HG03066 (cell line): ENCODE results near the gene TMEM94.
"Not testable (repeated sequence)": the region's sequence is repeated elsewhere in the genome, so short reads cannot be mapped to it uniquely, and the experiment has no call there.

Experiments
- ATAC-seq: cut with Tn5 transposase; IDR thresholded peaks from one replicate; pipeline ENCODE4 v1.9.1; 2021; ENCODE audit warnings: low read depth; ENCODE audit not compliant: unreplicated experiment

Gene TMEM94

GRCh38 chr17:75456417-75457046 lies at the start of gene TMEM94:
Gene TMEM94, plus strand, starts transcription at chr17:75456635. Its CDS starts 15,271 bp downstream, at chr17:75471906.
- ATAC-seq = peak; percentile 87

- ATAC-seq = no peak
Measured at GRCh38 chr17:75407655-75408352, 48.6 kb upstream of the TMEM94 start.

- no peak for ATAC-seq
Measured at GRCh38 chr17:75410141-75410540, 46.3 kb upstream of the TMEM94 start.

- no peak for ATAC-seq
Measured at GRCh38 chr17:75411328-75412067, 44.9 kb upstream of the TMEM94 start.

GRCh38 chr17:75412455-75413317 lies 43.7 kb upstream of the TMEM94 start:
- no peak for ATAC-seq

- ATAC-seq = no peak
Measured at GRCh38 chr17:75414488-75414887, 41.9 kb upstream of the TMEM94 start.

GRCh38 chr17:75416006-75416405 lies 40.4 kb upstream of the TMEM94 start:
- ATAC-seq = no peak

- no peak for ATAC-seq
Measured at GRCh38 chr17:75417054-75417580, 39.3 kb upstream of the TMEM94 start.

GRCh38 chr17:75418531-75418930 lies 37.9 kb upstream of the TMEM94 start:
- no peak for ATAC-seq

- ATAC-seq = no peak
Measured at GRCh38 chr17:75428543-75429469, 27.6 kb upstream of the TMEM94 start.

- no peak for ATAC-seq
Measured at GRCh38 chr17:75430159-75430974, 26.1 kb upstream of the TMEM94 start.

GRCh38 chr17:75433218-75433783 lies 23.1 kb upstream of the TMEM94 start:
- ATAC-seq = no peak

- not testable (repeated sequence) for ATAC-seq
Measured at GRCh38 chr17:75434433-75434832, 22.0 kb upstream of the TMEM94 start.

GRCh38 chr17:75437404-75437803 lies 19.0 kb upstream of the TMEM94 start:
- not testable (repeated sequence) for ATAC-seq

- ATAC-seq = no peak
Measured at GRCh38 chr17:75439287-75439686, 17.1 kb upstream of the TMEM94 start.

GRCh38 chr17:75440738-75441448 lies 15.5 kb upstream of the TMEM94 start:
- ATAC-seq = no peak
